Measurements from ENCODE around the gene MFAP3L.

GRCh38 chr4:170033999-170034398, 7.8 kb upstream of the MFAP3L start:
- TF ChIP-seq, protein P1, sequence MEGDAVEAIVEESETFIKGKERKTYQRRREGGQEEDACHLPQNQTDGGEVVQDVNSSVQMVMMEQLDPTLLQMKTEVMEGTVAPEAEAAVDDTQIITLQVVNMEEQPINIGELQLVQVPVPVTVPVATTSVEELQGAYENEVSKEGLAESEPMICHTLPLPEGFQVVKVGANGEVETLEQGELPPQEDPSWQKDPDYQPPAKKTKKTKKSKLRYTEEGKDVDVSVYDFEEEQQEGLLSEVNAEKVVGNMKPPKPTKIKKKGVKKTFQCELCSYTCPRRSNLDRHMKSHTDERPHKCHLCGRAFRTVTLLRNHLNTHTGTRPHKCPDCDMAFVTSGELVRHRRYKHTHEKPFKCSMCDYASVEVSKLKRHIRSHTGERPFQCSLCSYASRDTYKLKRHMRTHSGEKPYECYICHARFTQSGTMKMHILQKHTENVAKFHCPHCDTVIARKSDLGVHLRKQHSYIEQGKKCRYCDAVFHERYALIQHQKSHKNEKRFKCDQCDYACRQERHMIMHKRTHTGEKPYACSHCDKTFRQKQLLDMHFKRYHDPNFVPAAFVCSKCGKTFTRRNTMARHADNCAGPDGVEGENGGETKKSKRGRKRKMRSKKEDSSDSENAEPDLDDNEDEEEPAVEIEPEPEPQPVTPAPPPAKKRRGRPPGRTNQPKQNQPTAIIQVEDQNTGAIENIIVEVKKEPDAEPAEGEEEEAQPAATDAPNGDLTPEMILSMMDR (IDR thresholded peaks at IDR 0.05; ENCODE audit: poor library complexity, severe bottlenecking): no peak
- TF ChIP-seq EP300 (conservative IDR thresholded peaks at IDR 0.05; ENCODE audit: poor library complexity, severe bottlenecking) (no peak), REST (IDR thresholded peaks at IDR 0.05; ENCODE audit: borderline replicate concordance) (no peak), SMC3 (conservative IDR thresholded peaks at IDR 0.05; ENCODE audit: poor library complexity) (no peak), EZH2 (IDR thresholded peaks at IDR 0.05; ENCODE audit: borderline replicate concordance, insufficient read depth, low read length, poor library complexity, severe bottlenecking) (no peak), RAD21 (conservative IDR thresholded peaks at IDR 0.05) (no peak)

All from neural cell (in vitro differentiated cells).